GM12878 (cell line): Measurements from ENCODE around the gene ZDHHC5. TPM values are rescaled to one million over a fixed set of nuclear protein-coding genes. Genes with fewer than 3 reads are reported as not detected.

Experiments
- ATAC-seq: fragments of 200-7000 bp; cut with Tn5 transposase; 3 replicates; pipeline ENCODE4 v1.9.1; 2020; ENCODE audit warnings: mild to moderate bottlenecking, moderate library complexity
- BruUV-seq: library from RNA; stranded (reverse); fragments of 400-500 nt; replicated peaks from 2 replicates; lab custom pipeline; 2021; lab: Mats Ljungman, UMichigan
- CTCF ChIA-PET: fragments of 300-600 bp; sonication (Branson Sonifier 250); formaldehyde crosslinking; extraction: SDS; loops from one replicate; lab custom pipeline; 2021; ENCODE audit warnings: inconsistent platforms; lab: Yijun Ruan, JAX
- POLR2A ChIA-PET: fragments of 350-600 bp; formaldehyde crosslinking; extraction: SDS; loops from one replicate; lab custom pipeline; 2021; ENCODE audit warnings: inconsistent platforms; lab: Charles Lee
- RAD21 ChIA-PET: fragments of 300-600 bp; sonication (Branson Sonifier 250); formaldehyde crosslinking; loops from one replicate; lab custom pipeline; 2023; ENCODE audit warnings: antibody characterized with exemption; ENCODE audit not compliant: unreplicated experiment; lab: Charles Lee
- SMC1A ChIA-PET: fragments of 300-600 bp; sonication (Branson Sonifier 250); formaldehyde crosslinking; loops from one replicate; lab custom pipeline; 2023; ENCODE audit not compliant: unreplicated experiment, uncharacterized antibody; lab: Charles Lee
- DNase-seq: peaks from one replicate; pipeline ENCODE4 v3.0.0-alpha.2; 2011; ENCODE audit warnings: low read depth, low spot score
- FAIRE-seq: peaks from 3 replicates; lab custom pipeline; 2011; peaks lifted over from hg19 to GRCh38; lab: Jason Lieb, UNC
- H2AFZ ChIP-seq: 2 replicates; pipeline ENCODE4 v1.6.0; 2011; ENCODE audit warnings: low read depth, low read length, control low read depth; ENCODE audit not compliant: control insufficient read depth
- H3K27ac ChIP-seq: 2 replicates; pipeline ENCODE4 v1.5.1; 2011; ENCODE audit warnings: control low read depth; ENCODE audit not compliant: control insufficient read depth, insufficient read depth
- H3K27me3 ChIP-seq, 2 experiments: replicated peaks in 1 of 2; 2 replicates each; pipeline versions ENCODE4 v1.6.0 to v1.6.1; 2011; ENCODE audit warnings: low read length in 1 of 2; ENCODE audit not compliant: control insufficient read depth in 2 of 2, insufficient read depth in 2 of 2
- H3K36me3 ChIP-seq, 2 experiments: 2 replicates each; pipeline ENCODE4 v1.5.1; 2011; ENCODE audit warnings: low read length in 1 of 2; ENCODE audit not compliant: control insufficient read depth in 2 of 2, insufficient read depth in 2 of 2
- H3K4me1 ChIP-seq: 2 replicates; pipeline ENCODE4 v1.6.1; 2011; ENCODE audit warnings: mild to moderate bottlenecking, low read length, moderate library complexity, mixed read lengths; ENCODE audit not compliant: control insufficient read depth, insufficient read depth
- H3K4me2 ChIP-seq: 2 replicates; pipeline ENCODE4 v1.6.0; 2011; ENCODE audit warnings: control low read depth; ENCODE audit not compliant: control insufficient read depth, insufficient read depth
- H3K4me3 ChIP-seq: fragments of 200-600 bp; sonication (generic); 2 replicates; pipeline ENCODE4 v1.5.1; 2016
- H3K79me2 ChIP-seq: 2 replicates; pipeline ENCODE4 v1.6.0; 2011; ENCODE audit warnings: low read length; ENCODE audit not compliant: control insufficient read depth, insufficient read depth
- H3K9ac ChIP-seq: 2 replicates; pipeline ENCODE4 v1.8.0; 2011; ENCODE audit warnings: low read length, control low read depth, mixed read lengths; ENCODE audit not compliant: control insufficient read depth, insufficient read depth
- H3K9me3 ChIP-seq: replicated peaks from 3 replicates; pipeline ENCODE4 v1.5.1; 2011; ENCODE audit warnings: mild to moderate bottlenecking, low read length; ENCODE audit not compliant: control insufficient read depth, insufficient read depth
- H4K20me1 ChIP-seq: 2 replicates; pipeline ENCODE4 v1.6.0; 2011; ENCODE audit not compliant: control insufficient read depth, insufficient read depth
- BCL11A ChIP-seq: IDR thresholded peaks from 2 replicates; pipeline ENCODE4 v1.6.1; 2011; ENCODE audit warnings: low read depth, low read length
- CTCF ChIP-seq, 3 experiments: IDR thresholded peaks in 2 of 3; conservative IDR thresholded peaks in 1 of 3; 2 replicates each; pipeline ENCODE4 v1.5.1; 2011; ENCODE audit warnings: low read depth in 3 of 3, low read length in 3 of 3, mild to moderate bottlenecking in 3 of 3, control low read depth in 2 of 3, moderate library complexity in 2 of 3, inconsistent platforms in 1 of 3, mixed read lengths in 1 of 3; ENCODE audit not compliant: control insufficient read depth in 2 of 3, insufficient read depth in 1 of 3; ENCODE audit errors: extremely low read depth in 1 of 3
- EZH2 ChIP-seq: IDR thresholded peaks from 2 replicates; pipeline ENCODE4 v1.6.1; 2012; ENCODE audit warnings: low read depth, mild to moderate bottlenecking, control low read depth, inconsistent platforms, low read length, borderline replicate concordance; ENCODE audit not compliant: control insufficient read depth
- HDGF ChIP-seq: fragments of 450-650 bp; IDR thresholded peaks from 2 replicates; pipeline ENCODE4 v1.6.1; 2016; ENCODE audit warnings: antibody characterized with exemption
- IKZF1 ChIP-seq: fragments of 450-650 bp; conservative IDR thresholded peaks from 2 replicates; pipeline ENCODE4 v1.6.1; 2017; ENCODE audit warnings: antibody characterized with exemption, mild to moderate bottlenecking
- NBN ChIP-seq: fragments of 450-650 bp; IDR thresholded peaks from 2 replicates; pipeline ENCODE4 v1.6.1; 2016
- YY1 ChIP-seq: IDR thresholded peaks from 2 replicates; pipeline ENCODE4 v1.6.1; 2011; ENCODE audit warnings: low read depth, mild to moderate bottlenecking, low read length
- ZNF274 ChIP-seq: IDR thresholded peaks from one replicate; pipeline ENCODE4 v1.8.0; 2011; ENCODE audit not compliant: insufficient read length, insufficient read depth
- WGBS: methylation state at CpG from one replicate; pipeline ENCODE4 v1.1.6; 2016; ENCODE audit warnings: low lambda C conversion rate; ENCODE audit not compliant: insufficient replicate concordance, insufficient coverage; ENCODE audit errors: missing lambda C conversion rate; 5-methylcytosine and 5-hydroxymethylcytosine counted together
- in situ Hi-C: fragments of 300-500 bp; cut with MboI; formaldehyde crosslinking; loops from 9 replicates; pipeline ENCODE4 v1.14.3; 2018; ENCODE audit warnings: mixed read lengths
- intact Hi-C: fragments of 100-400 bp; cut with micrococcal nuclease; formaldehyde crosslinking; loops from one replicate; pipeline ENCODE4 v1.14.2; 2022; ENCODE audit not compliant: unreplicated experiment
- polyA plus RNA-seq, 11 experiments: library from polyadenylated mRNA; depleted of rRNA in 4 of 11; unstranded in 6 of 11; stranded (reverse) in 5 of 11; fragments of >200 nt; fragmentation: Nextera tagmentation in 4 of 11; fragmentation: Illumina TruSeq in 1 of 11; extraction: Ambion mirVana in 4 of 11; extraction: Trizol in 1 of 11; gene quantifications; 1 replicate in 1 of 11; 2 replicates in 10 of 11; pipeline versions ENCODE4 v1.2.1 to v1.2.3, GENCODE V29; 2011 to 2016; ENCODE audit warnings: inconsistent platforms in 2 of 11, missing spikeins in 2 of 11, low read depth in 1 of 11
- total RNA-seq, 4 experiments: library from RNA; depleted of rRNA in 3 of 4; stranded (reverse); fragments of >200 nt in 3 of 4; fragmentation: Illumina TruSeq in 1 of 4; extraction: Trizol in 1 of 4; gene quantifications; 2 replicates each; pipeline versions ENCODE4 v1.2.1 to v1.2.3, GENCODE V29; 2013 to 2021

ZDHHC5 gene
- total and polyA plus RNA-seq, 10 of the 15 experiments (the other 5 are each of a cell fraction or from before 2014, with no cell fraction given) = 3.9 to 61.3 (median 37.6) TPM

GRCh38 chr11:57638811-57639320 is 29.0 kb upstream of the ZDHHC5 start:
- POLR2A ChIA-PET = interaction anchor here (2.1 kb wide), 1 partner anchor 10 kb away, joined by 10 read pairs; no protein-coding TSS in a partner anchor
- peak overlapping the region; percentile 84 for H3K4me2 ChIP-seq
- FAIRE-seq = no peak
- H3K36me3 ChIP-seq = no peaks in the 10 kb centered on the region
- no peaks in the 10 kb centered on the region for H3K79me2 ChIP-seq
- intact Hi-C loops (no loop called here), in situ Hi-C loops (no loop called here)
- H3K9me3 ChIP-seq = no peaks in the 10 kb centered on the region
- DNase-seq = no peak
- H3K4me1 ChIP-seq = peaks cover 9% of the 10 kb centered on the region; the same call in 1 of the 2 replicates
- peak; percentile 35 for ATAC-seq
- TF ChIP-seq EZH2 (no peak), YY1 (0 out of 2 replicates have a peak, but pooled peaks have one; percentile 13), BCL11A (no peak), NBN (peak; percentile 54; the same call in 1 of the 2 replicates), IKZF1 (no peak), ZNF274 (no peak), CTCF (IDR thresholded peaks at IDR 0.05 in 2 of 3, conservative IDR thresholded peaks at IDR 0.05 in 1 of 3; ENCODE audit: control insufficient read depth in 2 of 3, extremely low read depth in 1 of 3, insufficient read depth in 1 of 3, low read depth in 3 of 3, low read length in 3 of 3) (peak in 2 of 3 experiments; percentile 9 to 19; a peak in 2 of 6 replicates), HDGF (peak; percentile 51; the same call in 1 of the 2 replicates)
- SMC1A ChIA-PET = interaction anchor here (1.4 to 4.1 kb wide), 3 partner anchors 68 to 293 kb away, joined by 3 to 32 read pairs (median 19); partner anchors contain the start of gene UBE2L6
- H3K27me3 ChIP-seq = no peaks in the 10 kb centered on the region; a peak in 1 of 4 replicates
- H3K27ac ChIP-seq = no peak overlapping the region
- peak overlapping the region; percentile 82 for H3K4me3 ChIP-seq
- WGBS = 17% methylated on average over 17 of the region's 19 CpGs
- no TSS peak for BruUV-seq
- no peaks in the 10 kb centered on the region for H4K20me1 ChIP-seq
- RAD21 ChIA-PET = interaction anchor here (3.0 to 5.2 kb wide), 4 partner anchors 71 to 294 kb away, joined by 12 to 83 read pairs (median 21); partner anchors contain the start of gene UBE2L6
- CTCF ChIA-PET = interaction anchor here (0.6 to 13.9 kb wide), 7 partner anchors 10 to 291 kb away, joined by 3 to 319 read pairs (median 103); partner anchors contain the start of genes RTN4RL2, TIMM10 and UBE2L6
- peak overlapping the region; percentile 57 for H3K9ac ChIP-seq
- H2AFZ ChIP-seq = peak overlapping the region; percentile 69
